SH-SY5Y (cell line): ENCODE results near the gene CEP131.

Source experiments
- GATA2 ChIP-seq: IDR thresholded peaks from 2 replicates; pipeline ENCODE4 v1.6.1; 2011; ENCODE audit warnings: mild to moderate bottlenecking, low read depth, low read length
- GATA3 ChIP-seq: IDR thresholded peaks from 2 replicates; pipeline ENCODE4 v1.6.1; 2011; ENCODE audit warnings: low read depth, mild to moderate bottlenecking, low read length, moderate library complexity

DNA sequence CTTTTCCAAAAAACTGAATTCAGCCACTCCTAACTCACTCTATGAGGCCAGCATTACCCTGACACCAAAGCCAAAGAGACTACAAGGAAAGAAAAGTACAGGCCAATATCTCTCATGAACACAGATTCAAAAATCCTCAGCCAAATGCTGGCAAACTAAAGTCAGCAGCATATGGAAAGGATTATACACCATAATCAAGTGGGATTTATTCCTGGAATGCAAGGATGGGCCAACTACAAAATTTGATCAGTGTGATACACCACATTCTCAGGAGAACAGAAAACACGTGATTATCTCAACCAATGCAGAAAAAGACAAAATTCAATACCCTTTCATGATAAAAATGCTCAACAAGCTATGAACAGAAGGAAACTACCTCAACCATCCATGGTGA is 49.0 kb downstream of the CEP131 start:
- TF ChIP-seq GATA2 (no peak), GATA3 (no peak)
